Esophagus muscularis mucosa (tissue), 4 donors: ENCODE data around the gene UBE2N.
A peak's percentile ranks its signal among the peaks of the same experiment; 100 is the strongest.

Source experiments
- EP300 ChIP-seq: sonication (generic); formaldehyde crosslinking; IDR thresholded peaks from one replicate; pipeline ENCODE4 v1.6.1; 2017; ENCODE audit warnings: antibody characterized with exemption
- POLR2A ChIP-seq: fragments of 450-650 bp; IDR thresholded peaks from one replicate; pipeline ENCODE4 v1.6.1; 2017; ENCODE audit warnings: antibody characterized with exemption, moderate library complexity, mild to moderate bottlenecking, low read depth
- POLR2AphosphoS5 ChIP-seq, 2 donors: sonication (generic); formaldehyde crosslinking; IDR thresholded peaks; one replicate each; pipeline ENCODE4 v1.6.1; 2017; ENCODE audit warnings: antibody characterized with exemption in 2 of 2
- TF ChIP-seq, protein P1 (sequence below), 3 experiments: fragments of 200-600 bp in 2 of 3; fragments of 450-650 bp in 1 of 3; sonication (generic) in 2 of 3; IDR thresholded peaks; one replicate each; pipeline ENCODE4 v1.5.1; 2017 to 2019; ENCODE audit warnings: antibody characterized with exemption in 3 of 3, mild to moderate bottlenecking in 2 of 3, moderate library complexity in 1 of 3

DNA sequence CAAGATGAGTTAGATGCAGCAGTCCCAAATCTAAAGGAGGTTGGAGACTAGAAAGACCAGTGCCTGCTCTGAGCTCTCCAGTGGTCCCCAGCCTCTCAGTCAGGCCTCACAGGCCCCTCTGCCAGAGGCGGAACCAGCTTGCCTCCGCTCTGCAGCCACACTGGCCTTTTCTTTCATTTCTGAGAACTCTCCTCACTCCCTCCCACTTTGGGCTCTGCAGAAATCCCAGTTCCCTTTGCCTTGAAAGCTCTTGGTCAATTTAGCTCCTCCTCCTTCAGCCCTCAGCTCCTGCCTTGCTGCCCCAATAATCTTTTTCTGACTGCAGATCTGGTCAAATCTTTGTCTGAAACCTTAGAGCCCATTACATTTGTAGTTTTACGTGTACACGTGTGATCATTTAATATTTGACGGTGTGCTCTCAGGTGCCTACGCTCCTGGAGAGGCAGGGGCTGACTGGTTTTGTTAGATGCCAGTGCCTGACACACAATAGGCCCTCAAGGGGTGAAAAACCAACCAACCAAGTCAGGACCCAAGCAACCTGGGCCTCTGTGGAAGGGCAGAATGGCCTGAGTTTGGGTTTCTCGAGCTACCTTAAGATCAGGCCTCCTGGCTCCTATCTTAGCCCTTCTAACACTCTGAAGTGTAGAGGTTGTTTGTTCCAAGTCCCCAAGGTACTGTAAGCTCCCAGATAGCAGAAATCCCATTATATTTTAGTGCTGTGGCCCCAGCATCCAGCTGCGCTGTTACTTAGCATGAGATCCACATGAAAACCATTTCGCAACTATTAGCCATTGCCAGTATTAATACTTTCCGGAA is 65.1 kb downstream of the UBE2N start:
- TF ChIP-seq, protein P1, sequence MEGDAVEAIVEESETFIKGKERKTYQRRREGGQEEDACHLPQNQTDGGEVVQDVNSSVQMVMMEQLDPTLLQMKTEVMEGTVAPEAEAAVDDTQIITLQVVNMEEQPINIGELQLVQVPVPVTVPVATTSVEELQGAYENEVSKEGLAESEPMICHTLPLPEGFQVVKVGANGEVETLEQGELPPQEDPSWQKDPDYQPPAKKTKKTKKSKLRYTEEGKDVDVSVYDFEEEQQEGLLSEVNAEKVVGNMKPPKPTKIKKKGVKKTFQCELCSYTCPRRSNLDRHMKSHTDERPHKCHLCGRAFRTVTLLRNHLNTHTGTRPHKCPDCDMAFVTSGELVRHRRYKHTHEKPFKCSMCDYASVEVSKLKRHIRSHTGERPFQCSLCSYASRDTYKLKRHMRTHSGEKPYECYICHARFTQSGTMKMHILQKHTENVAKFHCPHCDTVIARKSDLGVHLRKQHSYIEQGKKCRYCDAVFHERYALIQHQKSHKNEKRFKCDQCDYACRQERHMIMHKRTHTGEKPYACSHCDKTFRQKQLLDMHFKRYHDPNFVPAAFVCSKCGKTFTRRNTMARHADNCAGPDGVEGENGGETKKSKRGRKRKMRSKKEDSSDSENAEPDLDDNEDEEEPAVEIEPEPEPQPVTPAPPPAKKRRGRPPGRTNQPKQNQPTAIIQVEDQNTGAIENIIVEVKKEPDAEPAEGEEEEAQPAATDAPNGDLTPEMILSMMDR (IDR thresholded peaks at IDR 0.05) = no peak
- peak; percentile 47 to 60 for TF ChIP-seq POLR2AphosphoS5 (IDR thresholded peaks at IDR 0.05)
- no peak for TF ChIP-seq EP300
- TF ChIP-seq POLR2A = no peak
